B cell (primary cell): ENCODE results near the gene DLG2.

Source experiments
- EZH2 ChIP-seq: IDR thresholded peaks from 2 replicates; pipeline ENCODE4 v1.6.1; 2012; ENCODE audit warnings: borderline replicate concordance, low read depth, mild to moderate bottlenecking, moderate library complexity, low read length; ENCODE audit not compliant: insufficient read depth, poor library complexity, severe bottlenecking
- TF ChIP-seq, protein P1 (sequence below): fragments of 200-600 bp; IDR thresholded peaks from one replicate; pipeline ENCODE4 v1.8.0; 2022; ENCODE audit warnings: antibody characterized with exemption, mild to moderate bottlenecking

- TF ChIP-seq, protein P1, sequence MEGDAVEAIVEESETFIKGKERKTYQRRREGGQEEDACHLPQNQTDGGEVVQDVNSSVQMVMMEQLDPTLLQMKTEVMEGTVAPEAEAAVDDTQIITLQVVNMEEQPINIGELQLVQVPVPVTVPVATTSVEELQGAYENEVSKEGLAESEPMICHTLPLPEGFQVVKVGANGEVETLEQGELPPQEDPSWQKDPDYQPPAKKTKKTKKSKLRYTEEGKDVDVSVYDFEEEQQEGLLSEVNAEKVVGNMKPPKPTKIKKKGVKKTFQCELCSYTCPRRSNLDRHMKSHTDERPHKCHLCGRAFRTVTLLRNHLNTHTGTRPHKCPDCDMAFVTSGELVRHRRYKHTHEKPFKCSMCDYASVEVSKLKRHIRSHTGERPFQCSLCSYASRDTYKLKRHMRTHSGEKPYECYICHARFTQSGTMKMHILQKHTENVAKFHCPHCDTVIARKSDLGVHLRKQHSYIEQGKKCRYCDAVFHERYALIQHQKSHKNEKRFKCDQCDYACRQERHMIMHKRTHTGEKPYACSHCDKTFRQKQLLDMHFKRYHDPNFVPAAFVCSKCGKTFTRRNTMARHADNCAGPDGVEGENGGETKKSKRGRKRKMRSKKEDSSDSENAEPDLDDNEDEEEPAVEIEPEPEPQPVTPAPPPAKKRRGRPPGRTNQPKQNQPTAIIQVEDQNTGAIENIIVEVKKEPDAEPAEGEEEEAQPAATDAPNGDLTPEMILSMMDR = no peak
- TF ChIP-seq EZH2 = no peak
These were observed 1155.6 kb downstream of the DLG2 start for GRCh38 chr11:84471501-84471900.
